ENCODE measurements around the gene BTBD9.
"Not testable (repeated sequence)": the region's sequence is repeated elsewhere in the genome, so short reads cannot be mapped to it uniquely, and the experiment has no call there.

- TF ChIP-seq POLR2A (IDR thresholded peaks at IDR 0.05; ENCODE audit: low read depth, low read length); TAF1 (IDR thresholded peaks at IDR 0.05; ENCODE audit: borderline replicate concordance, low read depth, low read length); POLR2AphosphoS5 (IDR thresholded peaks at IDR 0.05; ENCODE audit: low read depth, low read length): not testable (repeated sequence)
Observed at GRCh38 chr6:38618301-38618700, 21.4 kb downstream of the BTBD9 start.
